ENCODE data around the gene B3GALT4.

- no peak for TF ChIP-seq CTCF (IDR thresholded peaks at IDR 0.05)
- no peak for TF ChIP-seq EZH2 (IDR thresholded peaks at IDR 0.05; ENCODE audit: borderline replicate concordance, insufficient read depth, low read depth, low read length, poor library complexity, severe bottlenecking)
Measured at GRCh38 chr6:33313709-33314514, 37.0 kb downstream of the B3GALT4 start, which contains the start of gene TAPBP.

Measured in B cell (primary cell).